Thyroid gland (tissue), 4 donors: ENCODE measurements around the gene TSPAN9. TPM values are rescaled to one million over a fixed set of nuclear protein-coding genes. Genes with fewer than 3 reads are reported as not detected.

Source experiments
- DNase-seq, 2 donors: peaks; one replicate each; pipeline ENCODE4 v3.0.0-alpha.2; 2019
- H3K27ac ChIP-seq, 3 donors: fragments of 200-600 bp; sonication (generic); 1 replicate in 2 of 3; 2 replicates in 1 of 3; pipeline ENCODE4 v1.5.1; 2016 to 2019; ENCODE audit warnings: mild to moderate bottlenecking in 1 of 3, moderate library complexity in 1 of 3
- H3K27me3 ChIP-seq: fragments of 200-600 bp; sonication (generic); one replicate; pipeline ENCODE4 v1.5.1; 2019
- H3K36me3 ChIP-seq, 2 donors: fragments of 200-600 bp; sonication (generic); one replicate each; pipeline ENCODE4 v1.5.1; 2016 to 2019
- H3K4me1 ChIP-seq, 2 donors: fragments of 200-600 bp; sonication (generic); one replicate each; pipeline ENCODE4 v1.5.1; 2017 to 2019
- H3K4me3 ChIP-seq, 3 donors: fragments of 200-600 bp; sonication (generic); replicated peaks in 1 of 3; 1 replicate in 2 of 3; 2 replicates in 1 of 3; pipeline ENCODE4 v1.5.1; 2016; ENCODE audit warnings: mild to moderate bottlenecking in 1 of 3
- H3K9me3 ChIP-seq: fragments of 200-600 bp; sonication (generic); one replicate; pipeline ENCODE4 v1.5.1; 2017
- POLR2A ChIP-seq, 2 donors: fragments of 450-650 bp; IDR thresholded peaks; one replicate each; pipeline ENCODE4 v1.6.1; 2017; ENCODE audit warnings: antibody characterized with exemption in 2 of 2, mild to moderate bottlenecking in 2 of 2, moderate library complexity in 1 of 2
- WGBS, 2 donors: methylation state at CpG; one replicate each; pipeline ENCODE4 v1.1.5; 2017; 5-methylcytosine and 5-hydroxymethylcytosine counted together
- intact Hi-C: fragments of 100-400 bp; cut with DNase I; formaldehyde crosslinking; loops from one replicate; pipeline ENCODE4 v1.15.1; 2023
- total RNA-seq, 4 donors: library from RNA; depleted of rRNA; stranded (reverse); fragments of >200 nt; gene quantifications; one replicate each; pipeline ENCODE4 v1.2.3, GENCODE V29; 2016
- TF ChIP-seq, protein P1 (sequence below), 6 experiments: fragments of 200-600 bp in 3 of 6; fragments of 450-650 bp in 3 of 6; sonication (generic) in 3 of 6; IDR thresholded peaks; one replicate each; pipeline ENCODE4 v1.5.1; 2016 to 2019; ENCODE audit warnings: antibody characterized with exemption in 6 of 6, mild to moderate bottlenecking in 2 of 6, inconsistent platforms in 1 of 6, moderate library complexity in 1 of 6

TSPAN9 gene
- total RNA-seq, 4 donors from 2014 or later = 26.9 to 47.5 (median 33.2) TPM

GRCh38 chr12:3204730-3205531 lies 127.8 kb downstream of the TSPAN9 start:
- H3K27me3 ChIP-seq = no peaks in the 10 kb centered on the region
- no peak for DNase-seq
- no peaks in the 10 kb centered on the region for H3K9me3 ChIP-seq
- no peaks in the 10 kb centered on the region for H3K36me3 ChIP-seq
- peaks cover 5 to 45% of the 10 kb centered on the region in 2 donors for H3K4me1 ChIP-seq
- no peak overlapping the region for H3K4me3 ChIP-seq
- no peak overlapping the region for H3K27ac ChIP-seq
- WGBS, 2 donors = 88 to 92% methylated on average over 14 to 16 of the region's 16 CpGs
- TF ChIP-seq POLR2A (IDR thresholded peaks at IDR 0.05) = no peak
- TF ChIP-seq, protein P1, sequence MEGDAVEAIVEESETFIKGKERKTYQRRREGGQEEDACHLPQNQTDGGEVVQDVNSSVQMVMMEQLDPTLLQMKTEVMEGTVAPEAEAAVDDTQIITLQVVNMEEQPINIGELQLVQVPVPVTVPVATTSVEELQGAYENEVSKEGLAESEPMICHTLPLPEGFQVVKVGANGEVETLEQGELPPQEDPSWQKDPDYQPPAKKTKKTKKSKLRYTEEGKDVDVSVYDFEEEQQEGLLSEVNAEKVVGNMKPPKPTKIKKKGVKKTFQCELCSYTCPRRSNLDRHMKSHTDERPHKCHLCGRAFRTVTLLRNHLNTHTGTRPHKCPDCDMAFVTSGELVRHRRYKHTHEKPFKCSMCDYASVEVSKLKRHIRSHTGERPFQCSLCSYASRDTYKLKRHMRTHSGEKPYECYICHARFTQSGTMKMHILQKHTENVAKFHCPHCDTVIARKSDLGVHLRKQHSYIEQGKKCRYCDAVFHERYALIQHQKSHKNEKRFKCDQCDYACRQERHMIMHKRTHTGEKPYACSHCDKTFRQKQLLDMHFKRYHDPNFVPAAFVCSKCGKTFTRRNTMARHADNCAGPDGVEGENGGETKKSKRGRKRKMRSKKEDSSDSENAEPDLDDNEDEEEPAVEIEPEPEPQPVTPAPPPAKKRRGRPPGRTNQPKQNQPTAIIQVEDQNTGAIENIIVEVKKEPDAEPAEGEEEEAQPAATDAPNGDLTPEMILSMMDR (IDR thresholded peaks at IDR 0.05) = no peak
- intact Hi-C loops = loop anchor here (5.0 kb wide), 2 partner anchors 68 to 123 kb away; no protein-coding TSS in a partner anchor

DNA sequence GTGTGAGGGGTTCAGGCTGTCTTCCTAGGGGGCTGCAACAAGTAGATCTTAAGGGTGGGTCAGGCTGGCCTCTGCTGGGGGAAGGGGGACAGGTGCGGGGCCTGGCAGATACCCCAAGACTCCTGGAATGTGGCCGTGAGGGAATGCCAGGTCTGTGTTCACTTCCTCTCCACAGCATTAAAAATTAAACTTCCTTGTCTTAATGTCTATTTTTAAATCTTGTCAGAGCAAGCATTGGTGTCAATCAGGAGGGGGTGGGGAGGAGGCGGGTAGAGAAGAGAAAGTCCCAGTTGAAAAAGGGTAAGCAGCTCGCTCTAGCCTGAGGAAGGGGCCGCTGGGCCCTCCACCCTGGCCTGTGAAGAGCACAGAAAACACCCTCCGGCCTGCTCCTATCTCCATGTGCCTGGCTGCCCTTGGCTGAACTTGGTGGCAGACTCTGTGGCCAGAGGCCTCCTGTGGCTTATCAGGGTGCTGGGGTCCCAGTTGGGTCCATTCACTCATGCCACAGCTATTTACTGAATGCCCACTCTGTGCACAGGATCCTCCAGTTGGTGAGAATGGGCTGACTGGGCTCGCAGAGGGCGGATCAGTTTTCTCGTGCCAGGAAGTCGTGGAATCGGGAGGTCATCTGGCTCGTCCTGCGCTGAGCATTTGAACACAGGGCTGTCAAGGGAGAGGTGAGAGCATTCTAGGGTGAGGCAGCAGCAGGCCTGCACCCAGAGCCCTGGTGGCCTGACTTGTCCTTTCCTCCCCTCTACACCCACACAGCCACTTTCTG lies 128.8 kb downstream of the TSPAN9 start:
- DNase-seq = no peak
- Histone ChIP-seq H3K4me1 (peaks cover 3 to 35% of the 10 kb centered on the region in 2 donors), H3K36me3 (no peaks in the 10 kb centered on the region), H3K4me3 (no peak overlapping the region), H3K27ac (no peak overlapping the region), H3K27me3 (no peaks in the 10 kb centered on the region), H3K9me3 (no peaks in the 10 kb centered on the region)
- no peak for TF ChIP-seq POLR2A (IDR thresholded peaks at IDR 0.05)
- TF ChIP-seq, protein P1 (IDR thresholded peaks at IDR 0.05) = no peak
- 77 to 89% methylated on average over 11 to 13 of the region's 13 CpGs for WGBS, 2 donors
- intact Hi-C loops = no loop called here

- WGBS, 2 donors = 90 to 92% methylated on average over 5 of the region's 5 CpGs
- no peak overlapping the region for H3K27ac ChIP-seq
Measured at GRCh38 chr12:3206536-3207072, 129.4 kb downstream of the TSPAN9 start.

DNA sequence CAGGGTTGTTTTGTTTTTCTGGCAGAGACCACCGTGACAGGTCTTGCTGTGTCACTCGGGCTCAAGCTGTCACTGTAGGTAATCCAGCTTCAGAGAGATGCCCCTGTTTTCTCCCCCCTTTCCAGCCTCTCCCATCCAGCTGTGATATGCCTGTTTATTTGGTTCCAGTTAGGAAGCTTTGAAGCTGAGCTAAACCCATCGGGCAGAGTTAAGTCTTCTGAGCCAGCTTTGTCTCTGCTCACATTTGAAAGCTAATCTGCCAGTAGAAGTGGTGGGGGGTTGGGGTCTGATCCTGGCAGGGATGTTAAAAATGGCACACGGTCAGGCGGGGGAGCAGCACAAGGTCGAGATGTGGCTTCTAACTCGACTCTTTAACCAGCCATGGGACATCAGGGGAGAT lies 130.0 kb downstream of the TSPAN9 start:
- H3K9me3 ChIP-seq = no peaks in the 10 kb centered on the region
- no peak for DNase-seq
- TF ChIP-seq, protein P1 (IDR thresholded peaks at IDR 0.05) = no peak
- no peak for TF ChIP-seq POLR2A (IDR thresholded peaks at IDR 0.05)
- H3K27me3 ChIP-seq = no peaks in the 10 kb centered on the region
- 80 to 81% methylated on average over 7 of the region's 7 CpGs for WGBS, 2 donors
- no peak overlapping the region for H3K27ac ChIP-seq
- peaks cover 0 to 31% of the 10 kb centered on the region in 2 donors for H3K4me1 ChIP-seq
- H3K36me3 ChIP-seq = no peaks in the 10 kb centered on the region
- H3K4me3 ChIP-seq = no peak overlapping the region
- intact Hi-C loops = no loop called here

More at GRCh38 chr12:3206536-3207072, 129.4 kb downstream of the TSPAN9 start:
- H3K4me1 ChIP-seq = peaks cover 0 to 31% of the 10 kb centered on the region in 2 donors
- H3K4me3 ChIP-seq = no peak overlapping the region
- H3K36me3 ChIP-seq = no peaks in the 10 kb centered on the region
- TF ChIP-seq, protein P1 (IDR thresholded peaks at IDR 0.05) = no peak
- TF ChIP-seq POLR2A (IDR thresholded peaks at IDR 0.05) = no peak
- H3K9me3 ChIP-seq = no peaks in the 10 kb centered on the region
- no peaks in the 10 kb centered on the region for H3K27me3 ChIP-seq
- intact Hi-C loops = no loop called here
- DNase-seq = no peak
